ENCODE data around the gene GARNL3.

The GARNL3 gene

GRCh38 chr9:127345566-127345965 lies 81.0 kb downstream of the GARNL3 start:
- DNase-seq (ENCODE audit: low read depth in 2 of 2, low spot score in 1 of 2), result no peak

GRCh38 chr9:127346584-127346983 lies 82.0 kb downstream of the GARNL3 start:
- DNase-seq (ENCODE audit: low read depth in 2 of 2, low spot score in 1 of 2), result no peak

- no peak for DNase-seq (ENCODE audit: low read depth in 2 of 2, low spot score in 1 of 2)
Observed at GRCh38 chr9:127347831-127348776, 83.5 kb downstream of the GARNL3 start.

- DNase-seq (ENCODE audit: low read depth in 2 of 2, low spot score in 1 of 2), result no peak
Observed at GRCh38 chr9:127349483-127350113, 85.0 kb downstream of the GARNL3 start.

- no peak for DNase-seq (ENCODE audit: low read depth in 2 of 2, low spot score in 1 of 2)
Observed at GRCh38 chr9:127351182-127352166, 86.9 kb downstream of the GARNL3 start.

GRCh38 chr9:127353882-127354281 lies 89.3 kb downstream of the GARNL3 start:
- DNase-seq (ENCODE audit: low read depth in 2 of 2, low spot score in 1 of 2), result no peak

GRCh38 chr9:127356906-127357305 lies 92.3 kb downstream of the GARNL3 start:
- DNase-seq (ENCODE audit: low read depth in 2 of 2, low spot score in 1 of 2), result no peak

GRCh38 chr9:127358023-127358535 lies 93.5 kb downstream of the GARNL3 start:
- DNase-seq (ENCODE audit: low read depth in 2 of 2, low spot score in 1 of 2), result no peak

GRCh38 chr9:127358770-127359169 lies 94.2 kb downstream of the GARNL3 start:
- DNase-seq (ENCODE audit: low read depth in 2 of 2, low spot score in 1 of 2), result no peak

- no peak for DNase-seq (ENCODE audit: low read depth in 2 of 2, low spot score in 1 of 2)
Observed at GRCh38 chr9:127360250-127360649, 95.7 kb downstream of the GARNL3 start.

GRCh38 chr9:127360829-127361228 lies 96.3 kb downstream of the GARNL3 start:
- no peak for DNase-seq (ENCODE audit: low read depth in 2 of 2, low spot score in 1 of 2)

GRCh38 chr9:127361561-127361960 lies 97.0 kb downstream of the GARNL3 start:
- no peak for DNase-seq (ENCODE audit: low read depth in 2 of 2, low spot score in 1 of 2)

- no peak for DNase-seq (ENCODE audit: low read depth in 2 of 2, low spot score in 1 of 2)
Observed at GRCh38 chr9:127362829-127363228, 98.3 kb downstream of the GARNL3 start.

GRCh38 chr9:127365461-127365860 lies 100.9 kb downstream of the GARNL3 start:
- DNase-seq (ENCODE audit: low read depth in 2 of 2, low spot score in 1 of 2), result no peak

- DNase-seq (ENCODE audit: low read depth in 2 of 2, low spot score in 1 of 2), result no peak
Observed at GRCh38 chr9:127366594-127366993, 102.0 kb downstream of the GARNL3 start.

GRCh38 chr9:127368852-127369402 lies 104.4 kb downstream of the GARNL3 start:
- no peak for DNase-seq (ENCODE audit: low read depth in 2 of 2, low spot score in 1 of 2)

- DNase-seq (ENCODE audit: low read depth in 2 of 2, low spot score in 1 of 2), result no peak
Observed at GRCh38 chr9:127369428-127369827, 104.9 kb downstream of the GARNL3 start.

GRCh38 chr9:127370147-127370579 lies 105.6 kb downstream of the GARNL3 start:
- no peak for DNase-seq (ENCODE audit: low read depth in 2 of 2, low spot score in 1 of 2)

GRCh38 chr9:127370672-127371648 lies 106.4 kb downstream of the GARNL3 start:
- DNase-seq (ENCODE audit: low read depth in 2 of 2, low spot score in 1 of 2), result no peak
